ENCODE results near the gene THSD1.

GRCh38 chr13:52449331-52450011, 43.5 kb upstream of the THSD1 start:
- TF ChIP-seq TAF1 (IDR thresholded peaks at IDR 0.05; ENCODE audit: borderline replicate concordance, low read depth, low read length) (no peak), FOS (IDR thresholded peaks at IDR 0.05; ENCODE audit: borderline replicate concordance, extremely low read depth, insufficient read length) (no peak), NFXL1 (IDR thresholded peaks at IDR 0.05; ENCODE audit: borderline replicate concordance) (no peak), MTA2 (IDR thresholded peaks at IDR 0.05; ENCODE audit: low read depth) (no peak)
- TF ChIP-seq, protein P1, sequence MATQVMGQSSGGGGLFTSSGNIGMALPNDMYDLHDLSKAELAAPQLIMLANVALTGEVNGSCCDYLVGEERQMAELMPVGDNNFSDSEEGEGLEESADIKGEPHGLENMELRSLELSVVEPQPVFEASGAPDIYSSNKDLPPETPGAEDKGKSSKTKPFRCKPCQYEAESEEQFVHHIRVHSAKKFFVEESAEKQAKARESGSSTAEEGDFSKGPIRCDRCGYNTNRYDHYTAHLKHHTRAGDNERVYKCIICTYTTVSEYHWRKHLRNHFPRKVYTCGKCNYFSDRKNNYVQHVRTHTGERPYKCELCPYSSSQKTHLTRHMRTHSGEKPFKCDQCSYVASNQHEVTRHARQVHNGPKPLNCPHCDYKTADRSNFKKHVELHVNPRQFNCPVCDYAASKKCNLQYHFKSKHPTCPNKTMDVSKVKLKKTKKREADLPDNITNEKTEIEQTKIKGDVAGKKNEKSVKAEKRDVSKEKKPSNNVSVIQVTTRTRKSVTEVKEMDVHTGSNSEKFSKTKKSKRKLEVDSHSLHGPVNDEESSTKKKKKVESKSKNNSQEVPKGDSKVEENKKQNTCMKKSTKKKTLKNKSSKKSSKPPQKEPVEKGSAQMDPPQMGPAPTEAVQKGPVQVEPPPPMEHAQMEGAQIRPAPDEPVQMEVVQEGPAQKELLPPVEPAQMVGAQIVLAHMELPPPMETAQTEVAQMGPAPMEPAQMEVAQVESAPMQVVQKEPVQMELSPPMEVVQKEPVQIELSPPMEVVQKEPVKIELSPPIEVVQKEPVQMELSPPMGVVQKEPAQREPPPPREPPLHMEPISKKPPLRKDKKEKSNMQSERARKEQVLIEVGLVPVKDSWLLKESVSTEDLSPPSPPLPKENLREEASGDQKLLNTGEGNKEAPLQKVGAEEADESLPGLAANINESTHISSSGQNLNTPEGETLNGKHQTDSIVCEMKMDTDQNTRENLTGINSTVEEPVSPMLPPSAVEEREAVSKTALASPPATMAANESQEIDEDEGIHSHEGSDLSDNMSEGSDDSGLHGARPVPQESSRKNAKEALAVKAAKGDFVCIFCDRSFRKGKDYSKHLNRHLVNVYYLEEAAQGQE (IDR thresholded peaks at IDR 0.05; ENCODE audit: low read depth, low read length): no peak
- TF ChIP-seq, protein P2, sequence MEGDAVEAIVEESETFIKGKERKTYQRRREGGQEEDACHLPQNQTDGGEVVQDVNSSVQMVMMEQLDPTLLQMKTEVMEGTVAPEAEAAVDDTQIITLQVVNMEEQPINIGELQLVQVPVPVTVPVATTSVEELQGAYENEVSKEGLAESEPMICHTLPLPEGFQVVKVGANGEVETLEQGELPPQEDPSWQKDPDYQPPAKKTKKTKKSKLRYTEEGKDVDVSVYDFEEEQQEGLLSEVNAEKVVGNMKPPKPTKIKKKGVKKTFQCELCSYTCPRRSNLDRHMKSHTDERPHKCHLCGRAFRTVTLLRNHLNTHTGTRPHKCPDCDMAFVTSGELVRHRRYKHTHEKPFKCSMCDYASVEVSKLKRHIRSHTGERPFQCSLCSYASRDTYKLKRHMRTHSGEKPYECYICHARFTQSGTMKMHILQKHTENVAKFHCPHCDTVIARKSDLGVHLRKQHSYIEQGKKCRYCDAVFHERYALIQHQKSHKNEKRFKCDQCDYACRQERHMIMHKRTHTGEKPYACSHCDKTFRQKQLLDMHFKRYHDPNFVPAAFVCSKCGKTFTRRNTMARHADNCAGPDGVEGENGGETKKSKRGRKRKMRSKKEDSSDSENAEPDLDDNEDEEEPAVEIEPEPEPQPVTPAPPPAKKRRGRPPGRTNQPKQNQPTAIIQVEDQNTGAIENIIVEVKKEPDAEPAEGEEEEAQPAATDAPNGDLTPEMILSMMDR (IDR thresholded peaks at IDR 0.05 in 2 of 3, conservative IDR thresholded peaks at IDR 0.05 in 1 of 3; ENCODE audit: control insufficient read depth in 2 of 3, extremely low read depth in 1 of 3, insufficient read depth in 1 of 3, low read depth in 3 of 3, low read length in 3 of 3): no peak
